HG02884 (cell line): Measurements from ENCODE around the gene ZSWIM6.

Experiments used
- ATAC-seq: cut with Tn5 transposase; IDR thresholded peaks from one replicate; pipeline ENCODE4 v1.9.1; 2021; ENCODE audit warnings: mild to moderate bottlenecking, moderate library complexity; ENCODE audit not compliant: unreplicated experiment

Gene ZSWIM6

GRCh38 chr5:61357745-61358144 is 25.7 kb downstream of the ZSWIM6 start:
- no peak for ATAC-seq

DNA sequence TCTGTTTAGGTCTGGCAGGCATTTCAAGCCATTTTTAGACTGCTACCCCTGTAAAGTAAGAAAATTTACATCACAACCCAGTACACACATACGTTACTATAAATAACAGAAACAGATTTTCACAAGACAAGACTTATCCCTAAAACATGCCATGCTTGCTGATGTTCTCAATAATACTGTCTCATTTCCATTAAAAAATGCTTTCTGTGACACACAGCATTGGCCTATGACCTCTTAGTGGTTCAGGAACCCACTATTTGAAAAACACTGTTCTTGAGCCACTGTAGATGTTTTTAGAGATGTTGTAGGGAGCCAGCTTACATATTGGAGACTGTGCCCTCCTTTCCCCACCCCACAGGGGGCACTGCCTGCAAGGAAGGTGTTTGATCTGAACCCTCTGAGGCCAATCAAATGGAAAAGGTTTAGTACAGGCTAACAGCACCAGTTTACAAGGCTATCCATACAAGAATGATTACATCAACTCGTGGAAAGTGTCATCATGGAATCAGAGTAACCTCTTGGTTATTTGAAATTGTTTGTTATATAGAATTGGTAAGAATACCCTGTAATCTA is 30.8 kb downstream of the ZSWIM6 start:
- no peak for ATAC-seq

GRCh38 chr5:61363401-61364114 is 31.5 kb downstream of the ZSWIM6 start:
- ATAC-seq = no peak

DNA sequence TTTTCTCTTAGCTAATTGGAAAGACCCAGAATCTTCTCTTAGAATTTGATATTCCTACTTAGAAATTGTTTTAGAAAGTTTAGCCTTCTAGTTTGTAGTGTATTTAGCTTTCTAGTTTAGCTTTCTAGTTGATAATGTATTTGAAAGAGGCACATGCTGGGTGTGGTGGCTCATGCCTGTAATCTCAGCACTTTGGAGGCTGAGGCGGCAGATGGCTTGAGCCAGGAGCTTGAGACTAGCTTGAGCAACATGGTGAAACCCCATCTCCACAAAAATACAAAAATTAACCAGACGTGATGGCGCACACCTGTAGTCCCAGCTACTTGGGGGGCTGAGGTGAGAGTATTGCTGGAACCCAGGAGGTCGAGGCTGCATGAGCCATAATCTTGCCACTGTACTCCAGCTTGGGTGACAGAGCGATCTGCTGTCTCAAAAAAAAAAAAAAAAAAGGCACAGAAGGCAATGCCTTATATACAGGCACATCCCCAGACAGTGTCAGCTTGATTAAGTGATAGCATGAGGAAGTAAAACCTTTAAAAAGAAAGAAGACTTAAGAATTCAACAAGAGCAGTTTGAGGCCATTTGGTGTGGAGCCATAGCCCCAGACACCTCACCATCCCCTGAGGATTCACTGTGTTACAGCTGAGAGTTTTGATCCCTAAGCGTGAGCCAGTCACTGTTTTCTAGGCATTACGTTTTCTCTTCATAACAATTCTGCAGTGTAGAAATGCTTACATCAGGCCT is 34.6 kb downstream of the ZSWIM6 start:
- ATAC-seq = no peak

GRCh38 chr5:61370506-61370905 is 38.4 kb downstream of the ZSWIM6 start:
- no peak for ATAC-seq

DNA sequence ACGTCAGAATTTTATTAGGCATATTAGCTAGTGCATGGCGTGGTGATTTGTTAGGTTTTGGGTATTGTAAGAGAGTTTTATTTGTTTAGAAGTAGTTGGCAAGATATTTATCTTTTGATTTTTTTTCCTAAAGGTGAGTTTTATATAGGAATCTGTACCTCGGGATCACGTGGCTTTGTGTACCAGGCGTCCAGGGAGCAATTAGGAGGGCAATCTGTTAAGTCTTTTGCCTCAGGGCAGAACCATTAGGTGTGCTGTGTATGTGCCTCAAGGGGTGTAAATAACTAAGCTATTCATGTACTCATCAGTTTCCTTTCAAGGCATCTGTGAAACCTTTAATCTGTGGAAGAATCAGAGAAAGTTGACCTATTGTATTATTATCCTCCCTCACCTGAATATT is 39.4 kb downstream of the ZSWIM6 start:
- no peak for ATAC-seq

DNA sequence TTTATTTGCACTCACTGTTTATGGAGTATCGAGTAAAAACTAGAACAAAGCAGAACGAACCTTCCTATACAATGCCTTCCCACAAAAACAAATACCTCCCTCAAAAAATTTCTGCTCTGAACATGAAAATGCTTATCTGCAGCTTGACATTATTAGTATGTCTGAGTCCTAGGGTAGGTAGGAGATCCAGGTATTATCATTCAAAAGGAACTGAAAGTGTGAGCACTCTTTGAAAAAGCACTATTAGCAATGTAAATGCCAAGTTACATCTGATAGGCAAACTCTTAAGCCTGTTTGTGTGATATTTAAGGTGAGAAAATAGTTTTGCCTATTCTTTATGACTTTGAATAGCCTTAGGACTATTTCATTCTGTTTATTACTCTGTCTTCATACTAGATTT is 47.6 kb downstream of the ZSWIM6 start:
- no peak for ATAC-seq

DNA sequence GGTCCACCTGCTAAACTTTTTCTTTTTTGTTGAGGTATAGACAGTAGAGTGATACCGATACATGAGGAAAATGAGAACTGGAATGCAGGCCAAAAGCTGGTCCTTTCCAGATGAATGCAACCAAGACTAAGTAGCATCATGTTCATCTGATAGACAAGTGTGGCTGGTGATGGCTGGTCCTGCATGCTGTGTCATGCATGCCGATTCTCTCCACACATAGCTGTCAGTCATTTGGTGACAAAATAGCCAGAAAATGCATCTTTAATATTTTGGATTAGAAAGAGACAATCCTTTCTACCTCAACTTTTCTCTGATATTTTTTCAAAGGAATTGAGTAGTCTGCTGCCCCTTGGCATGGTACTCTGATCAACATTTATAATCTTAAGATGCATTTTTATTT is 49.9 kb downstream of the ZSWIM6 start:
- no peak for ATAC-seq

DNA sequence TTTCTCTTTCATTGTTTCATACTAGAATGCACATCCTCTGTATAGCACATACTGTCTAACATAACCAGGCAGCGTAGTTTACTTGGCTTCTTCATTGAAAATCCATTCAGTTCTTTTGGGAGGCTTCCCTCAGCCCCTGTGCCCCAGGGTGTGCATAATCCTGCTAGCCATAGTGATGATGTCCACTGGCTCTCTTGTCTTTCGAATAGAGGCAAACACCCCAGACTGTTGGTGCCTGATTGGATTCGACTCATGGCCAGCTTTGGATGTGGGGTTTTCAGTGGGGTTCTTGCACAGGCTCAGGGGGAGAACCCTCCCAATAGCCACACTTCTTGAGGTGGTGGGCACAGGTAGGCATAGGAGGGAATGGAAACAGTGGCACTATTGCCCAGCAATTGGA is 53.6 kb downstream of the ZSWIM6 start:
- ATAC-seq = no peak

- ATAC-seq = no peak
Observed at GRCh38 chr5:61386045-61386800, 54.2 kb downstream of the ZSWIM6 start.

DNA sequence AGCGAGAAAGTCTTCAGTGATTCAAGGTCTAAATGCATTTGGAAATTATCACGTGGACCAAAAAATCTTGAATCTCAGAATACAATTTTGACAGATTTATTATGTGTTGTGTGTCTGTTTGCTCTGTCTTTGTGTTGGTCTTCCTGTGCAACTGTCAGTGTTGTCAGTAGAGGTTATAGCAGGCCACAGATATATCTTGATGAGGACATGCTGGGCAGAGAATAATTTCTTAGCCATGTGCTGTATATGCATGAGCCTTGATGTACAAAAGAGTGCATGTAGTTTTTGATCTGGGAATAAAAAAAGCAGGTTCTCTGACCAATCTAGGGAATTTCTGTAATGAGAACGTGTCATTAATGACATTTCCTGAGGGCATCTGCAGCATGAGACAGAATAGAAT is 57.6 kb downstream of the ZSWIM6 start:
- no peak for ATAC-seq

DNA sequence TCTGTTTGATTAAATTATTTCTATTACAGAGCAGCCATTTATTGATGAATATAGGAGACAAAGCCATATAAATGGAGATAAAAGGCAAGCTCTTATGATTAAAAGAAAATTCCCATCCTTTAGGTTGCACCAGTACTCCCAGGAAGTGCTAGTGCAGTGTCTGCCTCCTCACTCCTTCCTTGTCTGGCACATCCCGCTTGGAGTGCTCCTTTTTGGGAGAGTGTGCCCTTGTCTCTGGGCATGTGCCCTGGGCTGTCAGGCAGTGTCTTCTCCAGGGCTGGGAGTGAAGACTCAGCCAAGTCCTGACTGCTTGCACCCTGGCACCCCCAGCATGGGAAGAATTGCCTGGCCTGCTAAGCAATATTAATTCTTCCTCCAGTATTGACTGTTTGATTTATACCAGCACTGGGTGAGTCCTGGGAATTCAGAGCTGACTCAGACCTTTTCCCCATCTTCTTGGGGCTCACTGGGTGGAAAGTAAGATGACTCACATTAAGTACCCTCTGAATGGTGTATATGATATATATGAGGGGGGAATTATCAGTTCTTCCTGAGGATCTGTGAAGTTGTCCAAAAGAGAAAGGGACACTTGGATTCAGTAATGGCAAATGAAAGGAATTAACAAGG is 62.1 kb downstream of the ZSWIM6 start:
- ATAC-seq = no peak

DNA sequence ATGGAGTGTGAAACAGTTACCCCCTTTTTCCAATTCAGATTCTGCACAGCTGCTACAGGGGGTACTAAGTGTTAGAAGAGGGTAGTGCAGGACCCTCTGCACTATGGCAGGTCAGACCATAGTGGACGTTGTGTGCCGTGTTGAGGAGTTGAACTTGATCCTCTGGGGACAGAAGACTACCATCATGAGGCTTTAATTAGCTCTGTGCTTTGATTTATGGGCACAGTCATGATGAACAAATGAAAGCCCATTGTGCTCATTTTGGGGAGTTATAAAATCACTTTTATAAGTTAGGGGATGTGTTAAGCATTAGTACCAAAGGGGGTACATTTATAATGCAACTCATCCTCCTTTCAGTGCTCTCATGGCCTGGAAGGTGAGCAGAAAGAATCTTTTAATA is 62.7 kb downstream of the ZSWIM6 start:
- ATAC-seq = no peak

DNA sequence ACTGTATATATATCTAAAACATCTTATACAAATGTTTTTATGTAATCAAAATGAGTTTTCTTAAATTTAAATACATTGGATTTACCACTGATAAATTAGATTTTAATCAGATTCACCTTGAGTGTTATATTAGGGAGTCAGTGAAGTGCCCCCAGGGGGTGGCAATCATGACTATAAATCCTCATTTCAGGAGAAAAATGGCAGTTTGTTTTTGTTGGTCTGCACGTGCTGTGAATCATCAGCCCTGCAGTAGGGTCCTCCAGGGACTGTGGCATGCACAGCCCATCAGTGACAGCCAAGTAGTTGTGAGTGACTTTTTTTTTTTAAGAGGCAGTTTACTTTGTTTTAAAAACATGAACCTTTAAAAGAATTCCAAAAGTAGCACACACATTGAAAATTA is 65.2 kb downstream of the ZSWIM6 start:
- no peak for ATAC-seq

DNA sequence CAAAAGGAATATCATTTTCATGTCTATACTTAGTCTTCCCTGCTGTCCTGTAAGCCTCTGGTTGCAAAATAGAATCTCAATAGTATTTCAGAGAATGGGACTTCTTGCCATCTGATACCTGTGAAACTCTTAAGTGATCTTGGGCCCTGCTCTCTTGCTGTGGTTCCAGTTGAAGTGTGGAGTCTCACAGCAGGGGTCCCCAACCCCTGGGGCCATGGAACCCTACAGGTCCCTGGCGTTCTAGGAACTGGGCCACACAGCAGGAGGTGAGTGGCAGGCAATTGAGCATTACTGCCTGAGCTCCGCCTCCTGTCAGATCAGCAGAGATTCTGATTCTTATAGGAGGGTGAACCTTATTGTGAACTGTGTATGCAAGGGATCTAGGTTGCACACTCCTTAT is 65.9 kb downstream of the ZSWIM6 start:
- no peak for ATAC-seq

DNA sequence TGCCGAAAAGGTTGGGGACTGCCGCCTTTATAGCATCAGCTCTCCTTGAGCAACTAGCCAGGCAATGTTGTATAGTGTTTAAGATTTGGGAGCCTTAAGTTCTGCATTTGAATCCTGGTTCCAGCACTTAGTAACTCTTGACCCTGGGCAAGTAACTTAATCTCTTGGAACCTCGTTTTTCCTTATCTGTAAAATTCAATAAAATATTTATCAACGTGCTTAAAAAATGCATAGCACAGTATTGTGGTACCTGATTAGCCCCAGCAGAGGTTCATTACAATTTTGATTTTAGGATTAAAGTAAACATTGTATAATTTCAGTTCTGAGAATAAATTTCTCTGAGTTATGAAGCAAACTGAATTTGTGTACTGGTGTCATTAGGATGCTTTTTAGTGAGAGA is 66.4 kb downstream of the ZSWIM6 start:
- ATAC-seq = no peak

DNA sequence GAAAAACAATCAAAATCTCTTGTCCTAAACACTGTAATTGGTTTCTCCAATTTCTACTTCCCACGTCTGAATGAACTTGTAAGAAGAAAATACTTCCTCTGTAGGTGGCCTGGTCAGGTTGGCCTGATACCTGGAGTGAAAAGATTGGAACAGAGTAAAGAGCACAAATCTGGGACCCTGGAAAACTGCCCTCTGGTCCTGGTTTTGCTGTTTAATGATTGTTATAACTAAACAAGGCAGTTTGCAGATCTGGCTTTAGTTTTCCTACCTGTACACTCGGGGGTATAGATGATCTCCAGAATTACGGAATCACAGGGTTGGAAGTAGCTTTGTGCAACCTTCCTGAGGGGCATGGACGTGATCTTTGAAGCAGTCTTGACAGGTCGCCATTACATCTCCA is 67.6 kb downstream of the ZSWIM6 start:
- no peak for ATAC-seq

DNA sequence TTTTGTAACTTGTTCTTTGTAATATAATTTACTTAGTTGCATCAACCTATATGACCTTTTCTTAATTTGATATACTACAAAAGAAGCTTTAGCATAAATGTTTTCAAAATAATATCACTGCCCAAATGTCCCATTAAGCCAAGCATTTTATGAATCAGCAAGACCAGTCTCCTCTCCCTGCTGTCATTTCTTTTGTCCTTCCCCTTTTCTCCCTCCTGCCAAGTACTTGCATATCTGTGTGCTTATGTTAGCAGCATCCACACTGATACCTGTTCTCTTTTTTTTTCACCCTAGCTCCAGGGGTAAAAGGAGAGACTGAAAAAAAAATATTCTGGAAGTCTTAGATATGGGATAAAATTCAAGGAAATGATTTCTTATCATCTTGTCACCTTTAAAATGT is 69.7 kb downstream of the ZSWIM6 start:
- no peak for ATAC-seq

GRCh38 chr5:61402244-61402823 is 70.3 kb downstream of the ZSWIM6 start:
- peak; percentile 61 for ATAC-seq

GRCh38 chr5:61402970-61403900 is 71.2 kb downstream of the ZSWIM6 start:
- no peak for ATAC-seq
